OCI-M1 (cell line): ENCODE results near the gene PABPN1.

ENCODE experiments used
- DNase-seq: peaks from one replicate; lab custom pipeline; 2025; lab: John Stamatoyannopoulos, UW

The PABPN1 gene

DNA sequence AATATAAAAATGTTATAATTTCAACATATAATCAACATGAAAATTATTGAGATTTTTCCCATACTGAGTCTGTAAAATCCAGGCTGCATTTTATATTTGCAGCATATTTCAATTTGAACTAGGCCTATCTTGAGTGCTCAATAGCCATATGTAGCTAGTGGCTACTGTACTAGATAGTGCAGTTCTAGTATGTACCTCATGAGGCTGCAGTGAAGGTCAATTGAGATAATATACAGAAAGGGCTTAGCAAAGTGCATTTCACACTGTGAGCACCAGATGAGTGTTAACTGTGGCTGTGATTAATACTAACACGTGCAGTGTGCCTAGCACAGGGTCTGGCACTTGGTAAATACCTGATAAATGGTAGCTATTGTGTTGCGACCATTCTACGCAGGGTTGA, 36.8 kb downstream of the PABPN1 start:
- DNase-seq, result peak; percentile 6

- DNase-seq, result no peak
Observed at GRCh38 chr14:23358553-23359166, 37.4 kb downstream of the PABPN1 start.

- no peak for DNase-seq
Observed at GRCh38 chr14:23359167-23359626, 37.9 kb downstream of the PABPN1 start.

DNA sequence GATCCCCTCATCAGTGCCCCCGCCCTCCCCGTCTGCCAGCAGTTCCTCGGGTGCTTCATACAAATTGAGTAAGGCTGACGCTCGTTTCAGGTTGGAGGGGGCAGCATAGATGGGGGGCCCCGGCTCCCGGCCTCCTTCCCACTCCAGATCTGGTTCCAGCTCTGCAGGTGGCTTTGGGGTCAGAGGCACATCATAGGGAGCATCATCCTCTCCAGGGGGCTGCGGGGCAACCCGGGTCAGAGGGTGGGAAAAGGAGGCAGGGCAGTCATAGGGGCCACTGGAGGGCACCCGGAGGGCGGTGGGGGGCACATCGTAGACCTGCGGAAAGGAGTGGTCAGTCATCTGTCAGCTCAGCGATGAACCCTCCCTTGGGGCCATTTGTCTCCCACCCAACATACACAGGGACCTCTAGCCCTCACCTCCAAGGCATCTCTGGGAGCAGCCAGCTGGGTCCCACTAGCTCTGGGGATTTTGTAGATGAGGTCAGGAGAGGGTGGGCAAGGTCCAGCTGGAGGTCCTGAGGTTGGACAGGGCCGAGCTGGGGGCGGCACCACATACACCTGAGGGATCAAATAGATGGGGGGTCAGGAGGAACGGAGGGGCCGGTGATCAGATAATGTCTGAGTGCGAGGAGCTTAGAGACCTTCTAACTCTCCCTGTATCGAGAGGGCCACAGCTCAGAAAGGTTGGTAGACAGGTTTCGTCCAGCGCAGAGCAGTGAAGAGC, 38.6 kb downstream of the PABPN1 start:
- no peak for DNase-seq

GRCh38 chr14:23360496-23360895, 39.2 kb downstream of the PABPN1 start:
- DNase-seq, result no peak

GRCh38 chr14:23361320-23361719, 40.1 kb downstream of the PABPN1 start:
- DNase-seq, result no peak

- no peak for DNase-seq
Observed at GRCh38 chr14:23361763-23362162, 40.5 kb downstream of the PABPN1 start.

DNA sequence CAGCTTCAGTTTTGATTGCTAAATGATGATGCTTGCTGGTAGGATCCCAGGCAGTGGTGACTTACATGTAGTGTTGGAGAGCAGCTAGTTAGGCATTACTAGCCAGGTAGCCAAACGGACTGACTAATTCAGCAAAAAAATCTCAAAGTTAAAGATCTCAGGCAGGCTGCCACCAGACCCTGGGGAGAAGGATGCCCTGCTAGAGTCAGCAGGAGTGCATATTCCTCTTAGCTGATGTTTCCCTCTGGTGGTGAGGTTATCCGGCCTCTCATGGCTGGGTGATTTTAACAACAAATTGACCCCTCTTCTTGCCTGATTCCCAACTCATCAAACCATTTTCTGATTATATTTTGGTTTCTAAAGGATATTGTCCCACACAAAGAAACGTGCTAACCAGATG, 40.9 kb downstream of the PABPN1 start:
- DNase-seq, result peak; percentile 10

DNA sequence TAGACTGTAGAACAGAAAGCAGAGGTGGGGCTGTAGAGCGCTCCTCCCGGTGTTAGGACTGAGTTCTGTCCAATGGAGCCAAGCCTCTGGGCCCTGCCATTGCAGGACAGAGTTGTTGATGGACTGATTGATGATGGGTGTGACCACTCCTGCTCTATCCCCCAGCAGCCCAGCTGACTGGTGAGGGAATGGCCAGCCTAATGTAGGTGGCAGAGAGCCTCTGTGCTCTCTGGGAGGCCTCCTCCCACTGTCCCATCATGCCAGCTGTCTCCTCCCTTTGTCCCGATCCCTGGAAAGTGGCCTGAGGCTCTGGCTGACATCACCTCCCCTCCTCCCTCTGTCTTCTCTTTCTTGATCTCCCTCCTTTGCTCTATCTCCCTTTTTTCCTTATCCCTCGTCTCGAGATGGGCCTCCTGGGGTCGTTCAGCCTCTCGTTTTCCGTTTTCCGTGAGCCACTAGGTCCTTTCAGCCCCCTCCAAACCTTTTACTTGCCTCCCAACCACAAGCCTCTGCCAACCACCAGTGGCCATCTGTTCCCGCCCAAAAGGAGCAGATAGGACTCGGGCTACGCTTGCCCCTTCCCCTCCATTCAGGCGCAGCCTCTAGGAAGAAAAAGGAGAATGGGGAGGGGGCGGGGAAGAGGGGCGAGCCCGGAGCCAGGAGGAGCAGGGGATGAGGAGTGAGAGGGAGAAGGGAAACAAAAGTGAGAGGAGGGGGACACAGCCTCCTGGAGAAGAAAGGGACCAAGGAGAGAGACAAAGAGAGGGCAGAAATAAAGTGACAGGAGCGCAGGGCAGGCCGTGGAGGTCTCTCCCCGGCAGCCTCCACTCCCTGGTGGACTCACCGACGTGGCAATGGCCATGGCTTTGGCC, 43.1 kb downstream of the PABPN1 start:
- no peak for DNase-seq

GRCh38 chr14:23365036-23365731, 43.9 kb downstream of the PABPN1 start, which contains the start of gene EFS:
EFS (minus strand) TSS chr14:23365172; CDS start chr14:23365025, 147 bp downstream.
- no peak for DNase-seq

DNA sequence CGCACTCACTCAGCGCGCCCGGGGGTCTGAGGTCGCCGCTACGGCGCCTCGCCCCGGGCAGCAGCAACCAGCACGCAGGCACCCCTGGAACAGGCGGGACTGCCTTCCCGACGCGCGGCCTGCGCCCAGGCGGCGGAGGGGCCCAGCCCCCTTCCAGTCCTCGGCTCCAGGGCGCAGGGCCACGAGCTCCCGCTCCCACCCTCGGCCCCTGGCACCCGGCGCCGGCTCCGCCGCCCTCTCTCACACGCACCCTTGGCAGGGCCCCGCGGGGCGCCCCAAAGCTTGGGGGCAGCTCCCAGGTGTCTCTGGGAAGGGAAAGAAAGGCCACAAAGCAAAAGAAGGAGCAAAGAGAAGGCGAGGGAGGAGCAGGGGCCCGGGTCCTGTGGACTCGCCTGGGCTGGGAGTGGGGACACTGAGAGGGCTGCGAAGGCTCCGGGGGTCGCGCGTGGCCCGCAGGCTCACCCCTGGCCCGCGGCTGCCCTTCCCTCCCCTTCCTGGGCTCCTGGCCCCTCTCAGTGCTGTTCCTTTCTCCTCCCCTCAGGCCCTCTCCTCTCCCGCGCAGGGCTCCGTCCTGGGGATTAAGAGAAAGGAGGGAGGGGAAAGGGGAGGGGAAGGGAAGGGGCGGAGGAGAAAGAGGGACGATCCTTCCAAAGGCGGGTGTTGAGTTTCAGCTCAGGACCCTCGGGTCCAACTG, 44.6 kb downstream of the PABPN1 start:
- no peak for DNase-seq

DNA sequence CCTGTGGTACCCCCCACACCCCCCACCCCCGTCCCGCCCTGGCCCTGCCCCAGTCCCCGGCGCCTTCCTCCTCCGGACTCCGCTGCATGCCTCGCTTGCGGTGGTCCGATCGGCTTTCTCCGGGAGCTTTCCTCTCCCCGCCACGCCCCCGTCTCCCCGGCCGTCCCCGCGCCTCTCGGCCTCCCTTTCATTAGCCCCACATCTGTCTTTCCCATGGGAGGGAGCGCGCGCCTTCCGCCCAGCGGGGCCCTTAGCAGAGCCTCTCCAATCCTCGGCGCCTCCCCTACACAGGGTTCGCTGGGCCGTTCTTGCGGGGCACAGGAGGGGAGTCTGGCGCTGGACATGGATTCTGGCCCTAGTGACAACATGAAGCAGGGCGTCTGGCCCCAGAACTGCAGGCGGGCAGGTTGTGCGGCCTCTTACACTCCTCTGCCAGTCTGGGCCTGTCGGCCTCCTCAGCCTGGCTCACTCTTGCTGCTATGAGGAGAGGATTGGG, 45.2 kb downstream of the PABPN1 start:
- DNase-seq, result no peak

- no peak for DNase-seq
Observed at GRCh38 chr14:23370221-23370620, 49.0 kb downstream of the PABPN1 start.

- DNase-seq, result no peak
Observed at GRCh38 chr14:23371865-23372264, 50.6 kb downstream of the PABPN1 start.

- no peak for DNase-seq
Observed at GRCh38 chr14:23372509-23372908, 51.3 kb downstream of the PABPN1 start, which contains the start of gene IL25. IL25 (plus strand) TSS chr14:23372809.

- no peak for DNase-seq
Observed at GRCh38 chr14:23373041-23373440, 51.8 kb downstream of the PABPN1 start.
